ENCODE results near the gene SYNDIG1.

GRCh38 chr20:24425523-24426135, 43.8 kb upstream of the SYNDIG1 start:
- TF ChIP-seq CTCF (IDR thresholded peaks at IDR 0.05) = no peak
- TF ChIP-seq POLR2A (IDR thresholded peaks at IDR 0.05) = no peak
